Activated CD4-positive, alpha-beta T cell treated with anti-CD3 and anti-CD28 coated beads for 36 hours (primary cell): ENCODE data around the gene RPL32. TPM values are rescaled to one million over a fixed set of nuclear protein-coding genes. Genes with fewer than 3 reads are reported as not detected.
"Not testable (repeated sequence)": the region's sequence is repeated elsewhere in the genome, so short reads cannot be mapped to it uniquely, and the experiment has no call there.

Experiments used
- ATAC-seq: fragments of 200-7000 bp; cut with Tn5 transposase; one replicate; pipeline ENCODE4 v1.10.0; 2021; ENCODE audit warnings: mild to moderate bottlenecking, moderate library complexity
- CTCF ChIA-PET: fragments of 350-600 bp; sonication (Branson Sonifier 250); formaldehyde crosslinking; loops from one replicate; lab custom pipeline; 2021; ENCODE audit warnings: antibody characterized with exemption; lab: Charles Lee
- POLR2A ChIA-PET: fragments of 350-600 bp; sonication (Branson Sonifier 250); formaldehyde crosslinking; loops from one replicate; lab custom pipeline; 2021; ENCODE audit warnings: antibody characterized with exemption, inconsistent platforms; lab: Charles Lee
- DNase-seq: peaks from one replicate; pipeline ENCODE4 v3.0.0-alpha.2; 2020
- H3K27ac Mint-ChIP-seq: one replicate; pipeline ENCODE4 v1.8.0; 2021; ENCODE audit warnings: mixed read lengths
- H3K27me3 Mint-ChIP-seq: one replicate; pipeline ENCODE4 v1.8.0; 2021; ENCODE audit warnings: mixed read lengths
- H3K36me3 Mint-ChIP-seq: one replicate; pipeline ENCODE4 v1.8.0; 2021; ENCODE audit warnings: low read depth, mixed read lengths
- H3K4me1 Mint-ChIP-seq: one replicate; pipeline ENCODE4 v1.8.0; 2021; ENCODE audit warnings: mixed read lengths
- H3K4me3 Mint-ChIP-seq: one replicate; pipeline ENCODE4 v1.8.0; 2021; ENCODE audit warnings: mild to moderate bottlenecking, moderate library complexity, mixed read lengths
- H3K9me3 Mint-ChIP-seq: one replicate; pipeline ENCODE4 v1.8.0; 2021; ENCODE audit warnings: low read depth, mixed read lengths
- intact Hi-C, 2 experiments: fragments of 100-400 bp; cut with DNase I in 1 of 2; cut with micrococcal nuclease in 1 of 2; formaldehyde crosslinking; loops; one replicate each; pipeline versions ENCODE4 v1.14.2 to v1.15.1; 2022 to 2024; cut with DNase I, micrococcal nuclease
- total RNA-seq, 2 experiments: library from RNA; stranded (reverse); gene quantifications; one replicate each; pipeline ENCODE4 v1.2.3, GENCODE V29; 2021

RPL32 gene
- total RNA-seq: 1,000 to 10,000 TPM; 2,842 to 4,727 TPM

DNA sequence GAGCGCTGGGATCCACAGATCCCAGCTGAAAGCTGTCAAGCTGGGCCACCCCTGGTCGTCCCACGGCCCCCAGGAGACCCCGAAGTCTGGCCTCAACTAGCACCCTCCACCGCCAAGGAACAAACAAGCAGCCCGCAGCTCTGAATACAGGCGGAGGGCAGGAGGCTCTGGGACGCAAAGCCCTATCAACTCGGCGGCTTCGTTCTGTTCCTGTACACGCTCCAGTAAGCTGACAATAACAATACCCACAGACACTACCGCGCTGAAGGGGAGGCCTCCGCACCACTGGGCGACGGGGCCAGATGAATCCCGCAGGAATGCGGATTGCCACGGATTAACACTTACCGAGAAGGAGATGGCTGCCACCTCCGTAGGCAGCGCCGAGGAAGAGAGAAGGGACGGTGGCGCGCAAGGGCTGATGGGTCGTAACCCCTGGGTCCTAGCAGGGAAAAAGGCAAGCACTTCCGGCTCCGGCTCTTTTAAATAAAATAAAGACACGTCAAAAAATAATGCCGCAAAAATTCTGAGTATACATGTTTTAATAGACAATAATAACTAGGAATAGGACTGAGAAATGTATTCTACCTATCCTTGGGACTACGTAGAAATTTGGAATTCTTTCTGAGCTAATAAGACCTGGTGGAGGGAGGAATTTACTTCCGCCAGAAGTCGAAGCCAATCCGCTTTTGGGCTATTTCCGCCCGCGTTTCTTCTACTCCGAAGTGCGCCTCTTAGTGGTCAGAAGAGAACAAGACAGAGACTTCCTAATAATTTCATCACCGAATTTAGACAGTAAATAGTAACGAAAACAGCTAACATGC, at the start of gene RPL32:
Gene RPL32 (minus strand): TSS at position 417 of the 821 bp plus-strand sequence. CDS start 1,328 bp downstream, outside the sequence.
- Mint-ChIP-seq H3K9me3 (no peaks in the 10 kb centered on the region), H3K36me3 (peaks cover 50% of the 10 kb centered on the region), H3K4me1 (peaks cover 43% of the 10 kb centered on the region), H3K27me3 (no peaks in the 10 kb centered on the region), H3K27ac (peak within 1 kb of the TSS; percentile 99), H3K4me3 (peak within 1 kb of the TSS; percentile 98)
- ATAC-seq (peak; percentile 90), DNase-seq (peak; percentile 92)
- CTCF ChIA-PET: interaction anchor here (0.6 to 2.6 kb wide), 33 partner anchors 10 to 357 kb away, joined by 3 to 22 read pairs (median 4); no protein-coding TSS in a partner anchor
- POLR2A ChIA-PET: interaction anchor here (0.7 to 2.9 kb wide), 8 partner anchors 9 to 234 kb away, joined by 3 to 26 read pairs (median 3); no protein-coding TSS in a partner anchor
- intact Hi-C loops: loop anchor here (1.0 to 10.0 kb wide), 12 partner anchors 27 to 1333 kb away; partner anchors contain the start of genes RAF1 (in 2 of the 2), LSM3 (in 1 of the 2), MKRN2 (in 1 of the 2) and TSEN2 (in 1 of the 2)

GRCh38 chr3:12890610-12891390, 49.4 kb upstream of the RPL32 start:
- intact Hi-C loops: loop anchor here in 1 of 2 experiments (5.0 kb wide), 1 partner anchor 753 kb away; no protein-coding TSS in a partner anchor
- Mint-ChIP-seq H3K36me3 (no peaks in the 10 kb centered on the region), H3K4me3 (no peak overlapping the region), H3K9me3 (no peaks in the 10 kb centered on the region), H3K27me3 (peaks cover 20% of the 10 kb centered on the region), H3K4me1 (peaks cover 16% of the 10 kb centered on the region), H3K27ac (no peak overlapping the region)
- ChIA-PET CTCF (interaction anchor here (0.6 to 4.0 kb wide), 14 partner anchors 9 to 207 kb away, joined by 3 to 21 read pairs (median 4); partner anchors contain the start of gene RPL32), POLR2A (interaction anchor here (0.6 kb wide), 1 partner anchor 150 kb away, joined by 5 read pairs; no protein-coding TSS in a partner anchor)
- ATAC-seq: no peak
- no peak for DNase-seq

DNA sequence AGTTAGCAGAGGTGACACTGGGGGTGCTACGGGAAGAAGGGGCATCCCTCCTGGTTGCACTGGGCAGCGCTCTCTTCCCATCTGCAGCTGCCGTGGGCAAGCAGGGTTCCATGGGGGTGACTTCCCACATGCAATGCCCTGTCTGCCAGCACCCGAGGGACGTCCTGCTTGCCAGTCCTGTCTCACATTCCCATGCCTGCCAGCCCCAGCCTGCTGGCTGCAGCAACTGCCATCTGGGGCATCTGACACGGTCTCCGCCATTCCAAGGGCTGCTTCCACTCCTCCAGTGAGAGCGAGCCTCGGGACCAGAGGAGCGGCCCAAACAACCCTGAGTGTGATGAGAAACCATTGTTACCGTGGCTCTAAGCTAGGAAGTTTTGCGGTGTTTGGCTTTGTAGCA, 45.4 kb upstream of the RPL32 start:
- H3K27me3 Mint-ChIP-seq: peaks cover 20% of the 10 kb centered on the region
- H3K4me1 Mint-ChIP-seq: peaks cover 13% of the 10 kb centered on the region
- intact Hi-C loops: no loop called here
- H3K9me3 Mint-ChIP-seq: no peaks in the 10 kb centered on the region
- ATAC-seq (no peak), DNase-seq (no peak)
- ChIA-PET POLR2A (no interaction called here), CTCF (interaction anchor here (0.7 to 2.6 kb wide), 8 partner anchors 9 to 52 kb away, joined by 3 to 9 read pairs (median 5); partner anchors contain the start of gene RPL32)
- H3K4me3 Mint-ChIP-seq: no peak overlapping the region
- H3K36me3 Mint-ChIP-seq: no peaks in the 10 kb centered on the region
- no peak overlapping the region for H3K27ac Mint-ChIP-seq

DNA sequence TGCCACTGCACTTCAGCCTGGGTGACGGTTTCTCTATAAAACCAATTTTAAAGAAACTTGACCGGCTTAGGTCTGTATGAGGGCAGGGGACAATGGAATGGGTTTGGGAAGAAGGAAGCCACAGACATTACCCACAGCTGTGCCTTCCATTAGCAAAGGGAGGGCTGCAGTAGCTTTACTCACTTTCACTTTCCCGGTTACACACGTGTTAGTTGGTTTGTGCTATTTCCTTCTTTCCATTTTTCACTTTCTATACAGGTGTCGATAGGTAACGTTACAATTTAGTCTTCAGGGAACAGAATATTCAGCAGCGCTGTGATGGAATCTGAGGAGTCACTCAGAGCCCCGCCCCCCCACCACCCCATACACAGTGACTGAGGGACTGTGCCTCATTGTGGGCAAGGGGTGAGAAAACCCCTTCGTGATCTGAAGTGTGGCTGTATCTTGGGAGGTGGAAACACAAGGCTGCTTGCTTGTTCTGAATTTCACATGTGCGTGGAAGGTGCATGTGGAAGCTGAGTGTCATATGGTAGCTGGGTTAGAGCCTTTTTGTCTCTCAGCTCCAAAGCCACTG, 44.8 kb upstream of the RPL32 start:
- ChIA-PET CTCF (interaction anchor here (0.7 to 2.6 kb wide), 5 partner anchors 9 to 52 kb away, joined by 3 to 9 read pairs (median 5); partner anchors contain the start of gene RPL32), POLR2A (interaction anchor here (0.6 kb wide), 1 partner anchor 54 kb away, joined by 3 read pairs; no protein-coding TSS in a partner anchor)
- ATAC-seq (peak; percentile 83), DNase-seq (peak; percentile 55)
- intact Hi-C loops: no loop called here
- Mint-ChIP-seq H3K4me3 (peak overlapping the region; percentile 15), H3K4me1 (peaks cover 11% of the 10 kb centered on the region), H3K27me3 (peaks cover 20% of the 10 kb centered on the region), H3K27ac (peak overlapping the region; percentile 29), H3K9me3 (no peaks in the 10 kb centered on the region), H3K36me3 (no peaks in the 10 kb centered on the region)

- H3K27me3 Mint-ChIP-seq: peaks cover 16% of the 10 kb centered on the region
Observed at GRCh38 chr3:12885583-12885930, 44.2 kb upstream of the RPL32 start.

GRCh38 chr3:12884790-12885582, 43.6 kb upstream of the RPL32 start:
- peaks cover 11% of the 10 kb centered on the region for H3K4me1 Mint-ChIP-seq
- no peaks in the 10 kb centered on the region for H3K9me3 Mint-ChIP-seq
- POLR2A ChIA-PET: no interaction called here
- intact Hi-C loops: no loop called here
- H3K36me3 Mint-ChIP-seq: no peaks in the 10 kb centered on the region
- peaks cover 12% of the 10 kb centered on the region for H3K27me3 Mint-ChIP-seq
- no peak overlapping the region for H3K27ac Mint-ChIP-seq
- no peak overlapping the region for H3K4me3 Mint-ChIP-seq
- DNase-seq (no peak), ATAC-seq (no peak)
- CTCF ChIA-PET: interaction anchor here (0.8 to 2.6 kb wide), 4 partner anchors 17 to 240 kb away, joined by 3 to 9 read pairs (median 4); partner anchors contain the start of gene RPL32

More at GRCh38 chr3:12885583-12885930, 44.2 kb upstream of the RPL32 start:
- ChIA-PET CTCF (interaction anchor here (0.8 to 2.6 kb wide), 3 partner anchors 18 to 241 kb away, joined by 4 to 9 read pairs (median 5); partner anchors contain the start of gene RPL32), POLR2A (interaction anchor here (0.6 kb wide), 1 partner anchor 53 kb away, joined by 3 read pairs; no protein-coding TSS in a partner anchor)
- no peak overlapping the region for H3K4me3 Mint-ChIP-seq
- DNase-seq (no peak), ATAC-seq (no peak)
- intact Hi-C loops: no loop called here
- H3K9me3 Mint-ChIP-seq: no peaks in the 10 kb centered on the region
- H3K27ac Mint-ChIP-seq: no peak overlapping the region
- peaks cover 11% of the 10 kb centered on the region for H3K4me1 Mint-ChIP-seq
- no peaks in the 10 kb centered on the region for H3K36me3 Mint-ChIP-seq

GRCh38 chr3:12884186-12884680, 42.9 kb upstream of the RPL32 start:
- POLR2A ChIA-PET: no interaction called here
- Mint-ChIP-seq H3K9me3 (no peaks in the 10 kb centered on the region), H3K27ac (no peak overlapping the region), H3K36me3 (no peaks in the 10 kb centered on the region), H3K4me1 (peaks cover 11% of the 10 kb centered on the region), H3K4me3 (no peak overlapping the region), H3K27me3 (peaks cover 10% of the 10 kb centered on the region)
- DNase-seq: no peak
- no peak for ATAC-seq
- CTCF ChIA-PET: interaction anchor here (1.4 to 2.6 kb wide), 2 partner anchors 16 to 34 kb away, joined by 3 to 9 read pairs; no protein-coding TSS in a partner anchor
- intact Hi-C loops: no loop called here

DNA sequence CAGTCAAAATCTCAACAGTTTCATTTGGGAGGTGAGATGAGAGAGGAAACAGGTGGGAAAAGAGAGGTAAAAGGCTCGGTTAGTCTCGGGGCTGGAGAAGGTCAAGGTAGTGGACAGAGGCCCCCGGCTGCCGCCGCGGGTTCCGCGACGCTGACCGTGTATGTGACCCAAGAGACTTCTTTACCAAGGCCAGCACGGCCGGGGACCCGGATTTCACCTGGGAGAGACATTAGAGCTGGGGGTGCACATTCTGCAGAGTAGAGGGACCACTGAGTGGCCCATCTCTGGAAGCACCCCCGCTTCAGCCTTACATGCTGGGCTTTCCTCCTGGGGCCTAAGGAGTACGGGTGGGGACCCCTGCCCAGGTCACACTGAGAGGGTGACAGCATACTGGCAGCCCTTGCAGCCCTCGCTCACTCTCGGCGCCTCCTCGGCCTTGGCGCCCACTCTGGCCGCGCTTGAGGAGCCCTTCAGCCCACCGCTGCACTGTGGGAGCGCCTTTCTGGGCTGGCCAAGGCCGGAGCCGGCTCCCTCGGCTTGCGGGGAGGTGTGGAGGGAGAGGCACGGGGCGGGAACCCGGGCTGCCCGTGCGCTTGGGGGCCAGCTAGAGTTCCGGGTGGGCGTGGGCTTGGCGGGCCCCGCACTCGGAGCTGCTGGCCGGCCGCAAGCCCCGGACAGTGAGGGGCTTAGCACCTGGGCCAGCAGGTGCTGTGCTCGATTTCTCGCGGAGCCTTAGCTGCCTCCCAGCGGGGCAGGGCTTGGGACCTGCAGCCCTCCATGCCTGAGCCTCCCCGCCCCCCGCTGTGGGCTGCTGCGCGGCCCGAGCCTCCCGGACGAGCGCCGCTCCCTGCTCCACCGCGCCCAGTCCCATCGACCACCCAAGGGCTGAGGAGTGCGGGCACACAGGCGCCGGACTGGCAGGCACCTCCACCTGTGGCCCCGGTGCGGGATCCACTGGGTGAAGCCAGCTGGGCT, 41.3 kb upstream of the RPL32 start:
- H3K36me3 Mint-ChIP-seq: no peaks in the 10 kb centered on the region
- ATAC-seq (no peak), DNase-seq (no peak)
- peaks cover 8% of the 10 kb centered on the region for H3K27me3 Mint-ChIP-seq
- no peak overlapping the region for H3K4me3 Mint-ChIP-seq
- CTCF ChIA-PET: interaction anchor here (0.9 kb wide), 1 partner anchor 15 kb away, joined by 3 read pairs; no protein-coding TSS in a partner anchor
- POLR2A ChIA-PET: interaction anchor here (1.1 kb wide), 1 partner anchor 88 kb away, joined by 3 read pairs; no protein-coding TSS in a partner anchor
- no peak overlapping the region for H3K27ac Mint-ChIP-seq
- peaks cover 11% of the 10 kb centered on the region for H3K4me1 Mint-ChIP-seq
- intact Hi-C loops: no loop called here
- no peaks in the 10 kb centered on the region for H3K9me3 Mint-ChIP-seq

DNA sequence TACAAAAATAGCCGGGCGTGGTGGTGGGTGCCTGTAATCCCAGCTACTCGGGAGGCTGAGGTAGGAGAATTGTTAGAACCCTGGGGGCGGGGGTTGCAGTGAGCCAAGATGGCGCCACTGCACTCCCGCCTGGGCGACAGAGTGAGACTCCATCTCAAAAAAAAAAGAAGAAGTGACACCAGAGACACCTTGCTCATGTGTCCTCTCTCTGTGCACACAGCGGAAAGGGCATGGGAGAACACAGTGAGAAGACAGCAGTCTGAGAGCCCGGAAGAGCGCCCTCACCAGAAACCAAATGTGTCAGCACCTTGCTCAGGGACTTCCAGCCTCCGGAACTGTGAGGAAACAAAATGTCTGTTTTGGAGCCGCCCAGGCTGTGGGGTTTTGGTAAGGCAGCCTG, 40.5 kb upstream of the RPL32 start:
- POLR2A ChIA-PET, H3K9me3 Mint-ChIP-seq, DNase-seq, intact Hi-C loops, H3K4me3 Mint-ChIP-seq, H3K27ac Mint-ChIP-seq, ATAC-seq, H3K36me3 Mint-ChIP-seq, H3K27me3 Mint-ChIP-seq, CTCF ChIA-PET: not testable (repeated sequence)
- peaks cover 11% of the 10 kb centered on the region for H3K4me1 Mint-ChIP-seq
